ENCODE results near the gene GNG7.
"Not testable (repeated sequence)": the region's sequence is repeated elsewhere in the genome, so short reads cannot be mapped to it uniquely, and the experiment has no call there.

The GNG7 gene

GRCh38 chr19:2475702-2476450 lies 226.6 kb downstream of the GNG7 start, which contains the start of gene GADD45B:
Gene GADD45B, plus strand, starts transcription at chr19:2476127. Its CDS starts 232 bp downstream, at chr19:2476359.
- no peaks in the 10 kb centered on the region for H3K9me3 ChIP-seq (replicated peaks; ENCODE audit: insufficient read depth, low read length)
- H3K79me2 ChIP-seq (ENCODE audit: low read length), result peaks cover 42% of the 10 kb centered on the region
- H3K4me1 ChIP-seq (ENCODE audit: low read length), result peaks cover 14% of the 10 kb centered on the region
- peaks cover 17% of the 10 kb centered on the region for H4K20me1 ChIP-seq (ENCODE audit: insufficient read depth, low read length)
- peak within 1 kb of the TSS; percentile 72 for H2AFZ ChIP-seq (ENCODE audit: low read length)
- peak within 1 kb of the TSS; percentile 83 for H3K27ac ChIP-seq (ENCODE audit: low read length)
- peak within 1 kb of the TSS; percentile 99 for H3K4me2 ChIP-seq (ENCODE audit: low read depth, low read length)
- TF ChIP-seq CTCF (IDR thresholded peaks at IDR 0.05; ENCODE audit: low read length) (no peak), EZH2phosphoT487 (IDR thresholded peaks at IDR 0.05; ENCODE audit: low read length) (no peak), EZH2 (optimal IDR thresholded peaks at IDR 0.05; ENCODE audit: low read depth, low read length) (no peak)
- H3K27me3 ChIP-seq (replicated peaks; ENCODE audit: insufficient read depth, low read length), result no peaks in the 10 kb centered on the region
- peak within 1 kb of the TSS; percentile 97 for H3K4me3 ChIP-seq (ENCODE audit: low read length)
- peaks cover 55% of the 10 kb centered on the region for H3F3A ChIP-seq (ENCODE audit: insufficient read depth, low read length)
- H3K36me3 ChIP-seq (replicated peaks; ENCODE audit: insufficient read depth, low read length), result 0 out of 2 replicates have a peak, but pooled peaks cover 2% of the 10 kb centered on the region
- H3K9me2 ChIP-seq (replicated peaks; ENCODE audit: insufficient read depth, low read length), result no peaks in the 10 kb centered on the region
- DNase-seq, result peak; percentile 99
- H3K9ac ChIP-seq (ENCODE audit: low read length), result peak within 1 kb of the TSS; percentile 88

- H3K27me3 ChIP-seq (replicated peaks; ENCODE audit: insufficient read depth, low read length), result no peaks in the 10 kb centered on the region
- TF ChIP-seq CTCF (IDR thresholded peaks at IDR 0.05; ENCODE audit: low read length) (no peak), EZH2 (optimal IDR thresholded peaks at IDR 0.05; ENCODE audit: low read depth, low read length) (no peak), EZH2phosphoT487 (IDR thresholded peaks at IDR 0.05; ENCODE audit: low read length) (no peak)
- H2AFZ ChIP-seq (ENCODE audit: low read length), result peak overlapping the region; percentile 72
- no peaks in the 10 kb centered on the region for H3K9me3 ChIP-seq (replicated peaks; ENCODE audit: insufficient read depth, low read length)
- peaks cover 17% of the 10 kb centered on the region for H4K20me1 ChIP-seq (ENCODE audit: insufficient read depth, low read length)
- H3K4me1 ChIP-seq (ENCODE audit: low read length), result peaks cover 14% of the 10 kb centered on the region
- H3K4me3 ChIP-seq (ENCODE audit: low read length), result peak overlapping the region; percentile 97
- peaks cover 50% of the 10 kb centered on the region for H3F3A ChIP-seq (ENCODE audit: insufficient read depth, low read length)
- DNase-seq, result peak; percentile 72
- peak overlapping the region; percentile 70 for H3K9ac ChIP-seq (ENCODE audit: low read length)
- peak overlapping the region; percentile 99 for H3K4me2 ChIP-seq (ENCODE audit: low read depth, low read length)
- peaks cover 42% of the 10 kb centered on the region for H3K79me2 ChIP-seq (ENCODE audit: low read length)
- H3K9me2 ChIP-seq (replicated peaks; ENCODE audit: insufficient read depth, low read length), result no peaks in the 10 kb centered on the region
- H3K27ac ChIP-seq (ENCODE audit: low read length), result peak overlapping the region; percentile 83
- H3K36me3 ChIP-seq (replicated peaks; ENCODE audit: insufficient read depth, low read length), result 0 out of 2 replicates have a peak, but pooled peaks cover 2% of the 10 kb centered on the region
Observed at GRCh38 chr19:2475018-2475701, 227.3 kb downstream of the GNG7 start.

GRCh38 chr19:2474232-2475017 lies 228.1 kb downstream of the GNG7 start:
- peak overlapping the region; percentile 99 for H3K4me2 ChIP-seq (ENCODE audit: low read depth, low read length)
- peak overlapping the region; percentile 72 for H2AFZ ChIP-seq (ENCODE audit: low read length)
- H3F3A ChIP-seq (ENCODE audit: insufficient read depth, low read length), result peaks cover 47% of the 10 kb centered on the region
- H3K27me3 ChIP-seq (replicated peaks; ENCODE audit: insufficient read depth, low read length), result no peaks in the 10 kb centered on the region
- H4K20me1 ChIP-seq (ENCODE audit: insufficient read depth, low read length), result peaks cover 17% of the 10 kb centered on the region
- 0 out of 2 replicates have a peak, but pooled peaks cover 2% of the 10 kb centered on the region for H3K36me3 ChIP-seq (replicated peaks; ENCODE audit: insufficient read depth, low read length)
- H3K4me1 ChIP-seq (ENCODE audit: low read length), result peaks cover 14% of the 10 kb centered on the region
- H3K79me2 ChIP-seq (ENCODE audit: low read length), result peaks cover 42% of the 10 kb centered on the region
- peak overlapping the region; percentile 83 for H3K27ac ChIP-seq (ENCODE audit: low read length)
- no peaks in the 10 kb centered on the region for H3K9me2 ChIP-seq (replicated peaks; ENCODE audit: insufficient read depth, low read length)
- peak; percentile 97 for TF ChIP-seq CTCF (IDR thresholded peaks at IDR 0.05; ENCODE audit: low read length)
- TF ChIP-seq EZH2 (optimal IDR thresholded peaks at IDR 0.05; ENCODE audit: low read depth, low read length), result no peak
- H3K9ac ChIP-seq (ENCODE audit: low read length), result peak overlapping the region; percentile 70
- peak; percentile 90 for DNase-seq
- peak overlapping the region; percentile 97 for H3K4me3 ChIP-seq (ENCODE audit: low read length)
- H3K9me3 ChIP-seq (replicated peaks; ENCODE audit: insufficient read depth, low read length), result no peaks in the 10 kb centered on the region

GRCh38 chr19:2469915-2470200 lies 232.6 kb downstream of the GNG7 start:
- not testable (repeated sequence) for H3F3A ChIP-seq (ENCODE audit: insufficient read depth, low read length); H3K9me2 ChIP-seq (replicated peaks; ENCODE audit: insufficient read depth, low read length); H3K27me3 ChIP-seq (replicated peaks; ENCODE audit: insufficient read depth, low read length); DNase-seq; H3K79me2 ChIP-seq (ENCODE audit: low read length); H4K20me1 ChIP-seq (ENCODE audit: insufficient read depth, low read length); H3K9me3 ChIP-seq (replicated peaks; ENCODE audit: insufficient read depth, low read length); H3K36me3 ChIP-seq (replicated peaks; ENCODE audit: insufficient read depth, low read length); H3K4me3 ChIP-seq (ENCODE audit: low read length)
- Histone ChIP-seq H3K27ac (ENCODE audit: low read length) (peak overlapping the region; percentile 53; the same call in 1 of the 2 replicates), H3K9ac (ENCODE audit: low read length) (peak overlapping the region; percentile 7; the same call in 1 of the 2 replicates), H2AFZ (ENCODE audit: low read length) (peak overlapping the region; percentile 62), H3K4me1 (ENCODE audit: low read length) (peaks cover 14% of the 10 kb centered on the region), H3K4me2 (ENCODE audit: low read depth, low read length) (peak overlapping the region; percentile 35; the same call in 1 of the 2 replicates)

Data from MM.1S (cell line).